Ectodermal cell (in vitro differentiated cells): ENCODE measurements around the gene CPM.

Source experiments
- H3K27ac ChIP-seq: 2 replicates; pipeline ENCODE4 v1.7.0; 2013; ENCODE audit warnings: mild to moderate bottlenecking, low read depth, low read length; ENCODE audit not compliant: insufficient read depth, poor library complexity, severe bottlenecking
- H3K27me3 ChIP-seq: 2 replicates; pipeline ENCODE4 v1.7.0; 2013; ENCODE audit warnings: mild to moderate bottlenecking, low read length; ENCODE audit not compliant: insufficient read depth, control insufficient read depth, poor library complexity, severe bottlenecking
- H3K36me3 ChIP-seq: one replicate; pipeline ENCODE4 v1.7.0; 2013; ENCODE audit warnings: low read length; ENCODE audit not compliant: control insufficient read depth, insufficient read depth
- H3K4me1 ChIP-seq: one replicate; pipeline ENCODE4 v1.7.0; 2013; ENCODE audit warnings: low read length; ENCODE audit not compliant: control insufficient read depth, insufficient read depth
- H3K4me3 ChIP-seq: 2 replicates; pipeline ENCODE4 v1.7.0; 2013; ENCODE audit warnings: low read depth, low read length, control low read depth; ENCODE audit not compliant: insufficient read depth
- H3K9me3 ChIP-seq: 2 replicates; pipeline ENCODE4 v1.7.0; 2013; ENCODE audit warnings: mild to moderate bottlenecking, low read length, moderate library complexity; ENCODE audit not compliant: control insufficient read depth
- WGBS, 2 experiments: methylation state at CpG; one replicate each; pipeline ENCODE4 v1.1.7; 2013; ENCODE audit warnings: missing lambda C conversion rate in 2 of 2; 5-methylcytosine and 5-hydroxymethylcytosine counted together

Gene CPM

DNA sequence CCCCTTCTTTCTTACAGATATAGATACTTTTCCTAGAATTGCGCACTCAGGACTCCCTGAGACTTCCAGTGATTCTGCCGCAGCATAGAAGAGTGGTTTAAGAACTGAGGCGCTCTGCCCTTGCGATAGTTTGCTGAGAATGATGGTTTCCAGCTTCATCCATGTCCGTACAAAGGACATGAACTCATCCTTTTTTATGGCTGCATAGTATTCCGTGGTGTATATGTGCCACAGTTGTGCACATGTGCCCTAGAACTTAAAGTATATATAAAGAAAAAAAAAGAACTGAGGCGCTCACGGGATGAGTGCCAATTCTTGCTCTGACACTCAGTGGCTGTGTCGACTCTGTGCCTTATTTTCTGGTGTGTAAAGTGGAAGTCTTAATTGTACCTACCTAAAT is 1.4 kb upstream of the CPM start:
- H3K36me3 ChIP-seq: no peaks in the 10 kb centered on the region
- H3K4me1 ChIP-seq: no peaks in the 10 kb centered on the region
- no peak overlapping the region for H3K4me3 ChIP-seq
- no peaks in the 10 kb centered on the region for H3K9me3 ChIP-seq
- H3K27ac ChIP-seq: no peak overlapping the region
- peaks cover 38% of the 10 kb centered on the region for H3K27me3 ChIP-seq
- WGBS, 2 experiments: 93 to 95% methylated on average over 9 of the region's 9 CpGs

DNA sequence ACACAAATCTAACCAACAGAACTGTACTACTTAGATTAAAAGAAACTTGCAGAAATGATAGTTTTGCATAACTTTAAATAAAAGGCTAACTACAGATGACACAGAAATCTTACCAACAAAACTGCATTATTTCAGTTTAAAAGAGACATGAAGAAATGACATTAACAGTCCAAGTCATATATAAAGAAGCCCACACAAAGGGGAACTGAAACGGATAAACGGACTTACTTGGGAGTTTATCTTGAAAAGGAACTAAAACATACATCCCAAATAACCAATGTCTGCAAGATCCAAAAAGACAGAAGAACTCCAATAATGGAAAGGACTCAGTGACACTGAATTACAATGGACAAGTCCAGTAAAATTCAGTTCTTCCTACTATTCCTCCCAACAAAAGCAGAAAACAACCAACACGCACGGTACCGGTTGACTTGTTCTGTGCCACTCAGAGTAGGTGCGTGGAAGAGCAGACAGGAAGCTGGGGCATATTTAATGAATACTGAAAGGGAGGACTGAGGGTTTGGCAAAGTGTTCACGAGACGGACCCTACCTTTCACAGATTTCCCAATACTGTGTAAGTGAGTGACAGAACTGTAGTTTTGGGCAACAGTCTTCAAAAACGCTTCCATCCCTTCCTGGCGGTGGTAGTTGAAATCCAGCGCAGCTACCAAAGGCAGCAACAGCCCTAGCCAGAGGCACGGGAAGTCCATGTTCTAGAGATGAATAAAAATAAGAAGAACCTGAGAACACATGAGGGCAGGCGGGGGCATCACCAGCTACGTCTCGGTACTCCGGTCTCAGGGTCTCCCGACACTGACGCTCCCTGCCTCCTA is 627 bp downstream of the CPM start:
- no peaks in the 10 kb centered on the region for H3K36me3 ChIP-seq
- H3K9me3 ChIP-seq: no peaks in the 10 kb centered on the region
- H3K4me1 ChIP-seq: no peaks in the 10 kb centered on the region
- peak overlapping the region; percentile 45 for H3K4me3 ChIP-seq
- no peak overlapping the region for H3K27ac ChIP-seq
- H3K27me3 ChIP-seq: peaks cover 38% of the 10 kb centered on the region
- 16 to 19% methylated on average over 18 of the region's 18 CpGs for WGBS, 2 experiments

DNA sequence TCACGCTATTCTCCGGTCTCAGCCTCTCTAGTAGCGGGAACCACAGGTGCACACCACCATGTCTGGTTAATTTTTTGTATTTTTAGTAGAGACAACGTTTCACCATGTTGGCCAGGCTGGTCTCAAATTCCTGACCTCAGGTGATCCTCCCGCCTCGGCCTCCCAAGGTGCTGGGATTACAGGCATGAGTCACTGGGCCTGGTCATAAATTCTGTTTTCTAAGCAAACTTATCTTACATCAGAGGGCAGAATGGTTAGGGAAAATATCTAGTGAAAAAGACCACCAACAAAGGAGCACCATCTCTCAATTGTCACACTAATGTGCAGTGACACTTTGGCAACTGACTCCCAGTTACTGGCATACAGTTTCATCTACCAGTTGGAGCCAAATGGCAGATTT is 2.8 kb downstream of the CPM start:
- H3K27ac ChIP-seq: no peak overlapping the region
- no peaks in the 10 kb centered on the region for H3K36me3 ChIP-seq
- H3K4me3 ChIP-seq: no peak overlapping the region
- no peaks in the 10 kb centered on the region for H3K9me3 ChIP-seq
- H3K27me3 ChIP-seq: peaks cover 38% of the 10 kb centered on the region
- 93 to 94% methylated on average over 6 of the region's 6 CpGs for WGBS, 2 experiments
- no peaks in the 10 kb centered on the region for H3K4me1 ChIP-seq

DNA sequence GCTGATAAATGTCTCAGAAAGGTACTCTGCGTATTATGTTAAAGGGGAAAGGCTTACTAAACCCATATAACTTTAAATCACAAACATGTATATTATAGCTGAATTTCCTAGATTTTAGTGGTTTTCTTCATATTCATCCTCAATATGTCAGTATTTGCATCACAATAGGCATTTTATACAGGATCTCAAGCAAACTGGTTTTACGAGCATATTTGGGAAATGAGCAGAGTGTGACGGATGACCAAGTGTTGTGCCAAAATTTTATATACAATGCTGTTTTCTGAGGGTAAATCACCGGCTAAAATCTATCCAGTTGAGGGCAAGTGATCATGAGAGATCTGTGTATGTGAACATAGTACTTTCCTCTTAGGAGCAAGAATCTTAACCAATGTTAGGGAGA is 8.4 kb downstream of the CPM start:
- H3K9me3 ChIP-seq: no peaks in the 10 kb centered on the region
- no peaks in the 10 kb centered on the region for H3K4me1 ChIP-seq
- H3K36me3 ChIP-seq: no peaks in the 10 kb centered on the region
- WGBS, 2 experiments: 91 to 96% methylated on average over 3 to 4 of the region's 4 CpGs
- no peaks in the 10 kb centered on the region for H3K27me3 ChIP-seq
- H3K4me3 ChIP-seq: no peak overlapping the region
- no peak overlapping the region for H3K27ac ChIP-seq

DNA sequence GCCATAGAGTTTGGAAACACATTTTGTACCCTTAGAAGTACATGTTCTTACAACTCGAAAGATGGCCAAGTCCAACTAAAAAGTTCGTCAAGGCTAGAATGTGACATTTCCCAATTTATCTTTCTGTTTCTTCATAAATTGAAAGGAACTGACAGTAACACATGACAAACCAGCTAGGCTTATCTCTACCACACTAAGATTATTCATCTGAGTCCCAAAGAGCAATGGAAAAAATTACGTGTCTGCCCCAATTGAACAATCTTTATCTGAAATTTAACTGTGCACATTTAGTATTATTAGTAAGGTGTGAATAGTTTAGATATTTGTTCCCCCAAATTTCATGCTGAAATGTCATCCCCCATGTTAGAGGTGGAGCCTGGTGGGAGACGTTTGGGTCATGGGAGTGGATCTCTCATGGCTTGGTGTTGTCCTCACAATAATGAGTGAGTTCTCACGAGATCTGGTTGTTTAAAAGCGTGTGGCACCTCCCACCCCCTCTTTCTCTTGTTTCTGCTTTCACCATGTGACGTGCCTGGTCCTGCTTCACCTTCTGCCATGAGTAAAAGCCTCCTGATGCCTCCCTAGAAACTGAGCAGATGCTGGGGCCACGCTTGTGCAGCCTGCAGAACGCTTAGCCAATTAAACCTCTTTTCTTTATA is 13.3 kb downstream of the CPM start:
- H3K27me3 ChIP-seq: no peaks in the 10 kb centered on the region
- no peak overlapping the region for H3K27ac ChIP-seq
- H3K4me1 ChIP-seq: no peaks in the 10 kb centered on the region
- no peaks in the 10 kb centered on the region for H3K36me3 ChIP-seq
- 93% methylated on average over 8 to 9 of the region's 9 CpGs for WGBS, 2 experiments
- H3K4me3 ChIP-seq: no peak overlapping the region
- no peaks in the 10 kb centered on the region for H3K9me3 ChIP-seq

DNA sequence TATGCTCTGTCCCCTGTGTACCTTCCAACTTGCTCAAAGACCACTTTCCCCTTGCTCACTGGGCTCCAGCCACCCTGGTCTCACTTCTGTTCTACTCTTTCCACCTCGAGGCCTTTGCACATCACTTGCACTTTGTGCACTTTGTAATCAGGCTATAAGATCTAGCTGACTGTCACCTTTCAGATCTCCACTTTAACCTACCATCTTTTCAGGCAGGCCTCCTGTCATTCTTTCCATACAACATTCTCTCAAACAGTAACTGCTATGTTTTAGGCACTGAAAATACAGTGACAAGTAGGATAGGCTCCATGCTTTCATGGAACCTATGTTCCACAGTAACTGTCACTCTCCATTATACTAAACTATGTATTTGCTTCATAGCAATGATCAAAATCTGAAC is 14.0 kb downstream of the CPM start:
- 85 to 91% methylated on average over 1 of the region's 1 CpG for WGBS, 2 experiments
- Histone ChIP-seq H3K4me1 (no peaks in the 10 kb centered on the region), H3K27me3 (no peaks in the 10 kb centered on the region), H3K27ac (no peak overlapping the region), H3K36me3 (no peaks in the 10 kb centered on the region), H3K4me3 (no peak overlapping the region), H3K9me3 (no peaks in the 10 kb centered on the region)

DNA sequence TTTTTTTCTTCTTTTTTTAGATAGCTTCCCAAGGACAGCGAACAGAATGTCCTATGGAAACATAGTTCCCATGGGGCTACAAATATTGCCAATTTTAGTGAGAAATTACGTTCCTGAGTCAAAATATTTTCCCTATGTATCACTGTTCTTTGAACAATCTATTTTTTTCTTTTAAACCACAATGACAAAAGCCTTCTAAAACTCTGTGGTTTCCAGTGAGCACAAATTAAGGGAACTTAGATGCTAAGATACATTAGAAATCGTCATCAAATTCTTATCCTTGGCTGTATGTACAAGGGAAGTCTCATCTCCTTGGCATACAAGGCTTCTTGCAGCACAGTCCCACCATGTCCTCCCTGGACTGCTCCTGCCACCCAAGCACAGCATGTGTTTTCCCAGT is 17.9 kb downstream of the CPM start:
- Histone ChIP-seq H3K27me3 (no peaks in the 10 kb centered on the region), H3K9me3 (no peaks in the 10 kb centered on the region), H3K4me3 (no peak overlapping the region), H3K4me1 (no peaks in the 10 kb centered on the region), H3K27ac (no peak overlapping the region), H3K36me3 (no peaks in the 10 kb centered on the region)
- WGBS, 2 experiments: 92% methylated on average over 3 of the region's 3 CpGs

DNA sequence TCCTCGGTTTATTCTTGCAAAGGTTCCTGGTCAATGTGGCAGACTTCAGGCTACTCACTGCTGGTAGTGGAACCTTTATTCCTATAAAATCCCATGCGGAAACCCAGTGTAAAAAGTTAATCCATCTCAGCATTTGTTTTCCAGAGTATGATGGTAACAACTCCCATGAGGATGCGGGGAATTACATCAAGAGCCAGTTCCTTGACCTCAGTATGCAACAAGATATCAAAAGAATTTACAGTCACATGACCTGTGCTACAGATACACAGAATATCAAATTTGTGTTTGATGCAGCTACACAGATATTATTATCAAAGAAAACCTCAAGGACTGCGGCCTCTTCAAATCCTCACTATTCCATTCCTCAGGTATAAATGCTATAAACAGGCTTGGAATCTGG is 19.3 kb downstream of the CPM start:
- Histone ChIP-seq H3K27me3 (no peaks in the 10 kb centered on the region), H3K4me3 (no peak overlapping the region), H3K27ac (no peak overlapping the region), H3K9me3 (no peaks in the 10 kb centered on the region), H3K4me1 (no peaks in the 10 kb centered on the region), H3K36me3 (no peaks in the 10 kb centered on the region)
- WGBS, 2 experiments: 95 to 99% methylated on average over 4 of the region's 4 CpGs

DNA sequence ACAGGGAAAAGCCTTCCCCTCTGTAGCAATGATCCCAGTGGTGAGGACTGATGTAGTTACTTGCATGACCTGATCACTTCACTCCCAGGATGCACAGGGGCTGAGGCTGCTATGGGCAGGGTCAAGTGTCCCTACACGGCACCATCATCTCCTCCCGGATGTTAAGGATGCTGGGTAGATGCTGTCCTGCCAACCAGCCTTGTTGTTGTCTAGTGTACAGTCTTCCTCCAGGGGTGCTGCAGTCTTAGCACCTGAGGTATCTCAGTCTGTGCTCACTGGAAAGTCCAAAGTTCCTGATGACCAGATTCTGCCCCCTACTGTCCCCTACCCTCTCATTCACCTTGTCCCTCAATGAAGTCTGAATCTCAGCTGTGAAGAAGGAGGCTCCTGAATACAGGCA is 20.1 kb downstream of the CPM start:
- no peaks in the 10 kb centered on the region for H3K9me3 ChIP-seq
- H3K27me3 ChIP-seq: no peaks in the 10 kb centered on the region
- H3K4me1 ChIP-seq: no peaks in the 10 kb centered on the region
- 88 to 100% methylated on average over 2 of the region's 2 CpGs for WGBS, 2 experiments
- H3K4me3 ChIP-seq: no peak overlapping the region
- H3K36me3 ChIP-seq: no peaks in the 10 kb centered on the region
- H3K27ac ChIP-seq: no peak overlapping the region

DNA sequence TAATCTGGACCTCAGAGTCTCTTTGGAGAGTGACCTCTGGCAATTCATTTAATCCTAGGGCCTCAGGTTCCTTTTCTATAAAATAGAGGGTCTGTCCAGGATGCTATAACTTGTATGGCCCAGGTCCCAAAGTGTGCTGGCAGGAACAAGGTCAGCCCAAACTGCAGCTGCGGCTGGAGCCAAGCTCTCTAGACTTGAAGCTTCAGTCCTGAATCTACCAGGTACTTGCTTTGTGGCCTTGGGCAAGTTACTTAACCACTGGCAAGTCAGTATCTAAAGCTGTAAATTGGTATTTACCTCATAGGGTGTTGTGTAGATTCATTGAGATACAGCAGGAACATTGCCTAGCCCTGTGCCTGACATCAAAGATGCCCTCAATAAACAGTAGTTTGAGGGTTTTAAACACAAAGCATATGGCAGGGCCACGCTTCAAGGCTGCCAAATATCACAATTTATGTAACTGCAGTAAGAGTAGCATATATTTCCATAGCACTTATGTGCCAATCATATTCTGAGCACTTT is 21.7 kb downstream of the CPM start:
- H3K4me1 ChIP-seq: no peaks in the 10 kb centered on the region
- H3K4me3 ChIP-seq: no peak overlapping the region
- no peak overlapping the region for H3K27ac ChIP-seq
- no peaks in the 10 kb centered on the region for H3K36me3 ChIP-seq
- H3K9me3 ChIP-seq: no peaks in the 10 kb centered on the region
- no peaks in the 10 kb centered on the region for H3K27me3 ChIP-seq
- 88 to 91% methylated on average over 2 of the region's 2 CpGs for WGBS, 2 experiments
